ENCODE results near the gene HDGFL3.

DNA sequence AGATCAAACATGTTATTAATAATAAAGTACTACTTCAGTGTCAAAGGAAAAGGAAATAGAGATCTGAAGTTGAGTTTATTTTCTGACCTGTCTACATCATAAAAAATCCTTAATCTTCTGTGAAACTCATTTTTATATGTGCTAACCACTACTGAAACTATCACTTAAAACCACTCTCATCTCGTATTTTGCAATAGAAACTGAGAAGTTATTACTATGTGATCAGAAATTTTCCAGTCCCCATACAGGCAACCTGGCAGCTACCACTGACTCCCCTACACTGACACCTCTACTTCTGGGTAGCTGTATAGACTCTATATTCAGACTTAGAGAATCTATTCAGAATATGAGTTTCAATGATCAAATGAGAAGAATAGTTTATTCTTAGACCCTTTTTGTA, 8.3 kb downstream of the HDGFL3 start:
- TF ChIP-seq GATA2 (IDR thresholded peaks at IDR 0.05; ENCODE audit: low read depth, low read length) (no peak), GATA3 (IDR thresholded peaks at IDR 0.05; ENCODE audit: low read depth, low read length) (no peak)

All from SH-SY5Y (cell line).